ENCODE data around the gene FAM107A. TPM values are rescaled to one million over a fixed set of nuclear protein-coding genes. Genes with fewer than 3 reads are reported as not detected.

FAM107A gene
- polyA plus RNA-seq, 4 donors = 3.9 to 6.2 (median 4.7) TPM

- DNase-seq (ENCODE audit: low read depth in 4 of 4, low spot score in 3 of 4) = no peak
Measured at GRCh38 chr3:58521917-58522631, 55.1 kb downstream of the FAM107A start.

- no peak for DNase-seq (ENCODE audit: low read depth in 4 of 4, low spot score in 3 of 4)
Measured at GRCh38 chr3:58521336-58521670, 55.9 kb downstream of the FAM107A start.

- no peak for DNase-seq (ENCODE audit: low read depth in 4 of 4, low spot score in 3 of 4)
Measured at GRCh38 chr3:58520403-58521335, 56.5 kb downstream of the FAM107A start.

- DNase-seq (ENCODE audit: low read depth in 4 of 4, low spot score in 3 of 4) = no peak
Measured at GRCh38 chr3:58519668-58520402, 57.4 kb downstream of the FAM107A start.

- no peak for DNase-seq (ENCODE audit: low read depth in 4 of 4, low spot score in 3 of 4)
Measured at GRCh38 chr3:58518291-58518789, 58.9 kb downstream of the FAM107A start.

- DNase-seq (ENCODE audit: low read depth in 4 of 4, low spot score in 3 of 4) = no peak
Measured at GRCh38 chr3:58514405-58514804, 62.8 kb downstream of the FAM107A start.

Other genes with a start within 250 kb of the FAM107A start
- gene PXK, start 244.5 kb downstream of the FAM107A start, polyA plus RNA-seq (ENCODE audit: insufficient read length in 4 of 4) = 10 to 100 TPM; 24.0 to 31.0 (median 28.4) TPM
- gene PDHB, start 143.6 kb downstream of the FAM107A start, polyA plus RNA-seq (ENCODE audit: insufficient read length in 4 of 4) = 100 to 1,000 TPM; 116 to 124 (median 122) TPM
- gene KCTD6, start 85.3 kb downstream of the FAM107A start, polyA plus RNA-seq (ENCODE audit: insufficient read length in 4 of 4) = 10 to 100 TPM; 27.0 to 39.2 (median 34.9) TPM
- 10 to 100 TPM; 36.4 to 39.8 (median 39.2) TPM for gene ACOX2, start 40.2 kb downstream of the FAM107A start, polyA plus RNA-seq (ENCODE audit: insufficient read length in 4 of 4)
- 1 to 10 TPM in 2 of 4 donors, under 1 TPM in 2; 0.40 to 2.5 (median 1.2) TPM for gene FAM3D, start 89.4 kb upstream of the FAM107A start, polyA plus RNA-seq (ENCODE audit: insufficient read length in 4 of 4)